HK-2 (cell line): ENCODE data around the gene SCYGR2.

Experiments used
- DNase-seq: peaks from one replicate; pipeline ENCODE4 v3.0.0-alpha.2; 2018; ENCODE audit not compliant: unreplicated experiment

SCYGR2 gene

DNA sequence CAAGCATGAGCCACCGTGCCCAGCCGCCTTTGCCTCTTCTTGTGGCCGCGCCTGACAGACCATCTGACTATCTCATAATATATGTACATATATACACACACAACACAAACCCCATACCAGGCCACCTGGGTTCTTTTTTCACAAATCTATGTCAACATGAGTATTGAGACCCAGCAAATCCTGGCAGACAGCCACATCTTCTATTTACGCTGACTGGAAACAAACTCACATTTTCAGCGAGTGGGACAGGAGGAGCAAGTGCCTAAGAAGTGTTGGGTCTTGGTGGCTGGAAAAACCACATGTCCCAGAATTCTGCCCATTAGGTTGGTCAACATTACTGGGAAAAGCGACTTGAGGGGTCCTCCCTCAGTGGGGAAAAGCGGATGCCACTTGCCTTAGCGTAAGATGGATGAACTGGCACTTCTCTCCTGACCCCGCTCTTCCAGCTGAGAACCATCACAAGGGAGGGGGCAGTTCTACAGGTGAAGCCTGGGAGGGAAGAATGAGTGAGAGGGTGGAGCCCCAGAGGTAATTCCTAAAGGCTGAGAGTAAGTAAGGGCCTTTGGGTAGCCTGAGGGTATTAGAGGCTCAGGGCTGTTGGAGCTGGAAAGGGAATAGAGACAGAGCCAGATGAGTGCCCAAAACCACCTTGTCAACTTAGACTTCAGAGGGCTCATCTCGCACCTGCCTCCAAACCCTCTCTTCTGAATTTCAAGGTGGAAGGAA lies 14.0 kb downstream of the SCYGR2 start:
- DNase-seq = no peak

DNA sequence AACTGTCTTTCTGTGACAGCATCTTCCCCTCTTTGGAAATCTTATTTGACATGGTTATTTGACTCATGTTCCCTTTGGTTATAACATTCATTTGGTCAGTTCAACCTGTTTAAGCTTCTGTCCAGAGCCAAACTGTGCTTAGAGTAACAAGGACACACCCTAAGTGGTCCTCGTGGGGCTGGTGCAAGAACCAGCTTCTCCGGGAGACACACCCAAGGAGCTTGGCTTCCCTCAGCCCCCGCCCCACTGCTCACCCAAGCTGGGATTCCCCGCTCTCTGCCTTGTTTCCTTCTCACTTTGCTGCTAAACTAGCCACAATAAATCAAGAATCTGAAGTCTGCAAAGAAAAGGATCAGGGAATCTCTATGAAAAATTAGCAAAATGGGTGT lies 14.6 kb downstream of the SCYGR2 start:
- DNase-seq = no peak

DNA sequence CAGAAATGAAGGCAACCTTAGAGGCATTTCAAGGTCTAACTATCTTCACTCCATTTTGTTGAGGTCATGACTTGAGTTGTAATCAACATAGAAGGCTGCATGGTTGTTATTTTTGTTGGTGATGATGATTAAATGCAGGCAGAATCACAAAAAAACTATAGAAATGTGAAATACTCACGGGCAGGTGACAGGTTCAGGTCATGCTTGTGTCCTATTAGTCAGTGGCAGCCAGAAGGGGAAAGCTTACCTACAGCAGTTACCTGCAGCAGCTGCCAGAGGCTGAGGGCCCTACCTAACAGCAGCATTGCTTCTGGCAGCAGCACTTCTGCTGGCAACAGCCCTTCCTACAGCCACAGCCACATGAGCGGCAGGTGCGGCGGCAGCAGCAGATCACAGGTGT lies 15.6 kb downstream of the SCYGR2 start:
- DNase-seq = no peak

DNA sequence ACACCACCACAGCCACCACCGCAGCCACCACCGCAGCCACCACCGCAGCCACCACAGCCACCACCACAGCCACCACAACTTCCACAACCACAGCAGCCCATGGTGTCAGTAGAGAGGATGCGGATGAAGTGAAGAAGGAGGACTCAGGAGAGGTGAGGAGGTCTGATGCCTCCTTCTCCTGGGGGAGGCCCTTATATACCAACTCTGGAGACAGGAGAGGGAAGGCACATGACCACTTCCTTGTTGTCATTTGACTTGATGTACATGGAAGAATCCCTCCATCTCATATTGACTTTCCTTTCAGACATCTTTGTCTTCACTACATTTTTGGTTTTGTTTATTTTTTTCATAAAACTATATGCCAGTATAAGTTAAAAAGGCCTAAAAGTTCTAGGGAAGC lies 16.0 kb downstream of the SCYGR2 start, which contains the start of gene SCYGR3:
Gene SCYGR3 (minus strand): TSS at position 101 of the 400 bp plus-strand sequence. CDS start 0 bp downstream, at position 101.
- DNase-seq = no peak

DNA sequence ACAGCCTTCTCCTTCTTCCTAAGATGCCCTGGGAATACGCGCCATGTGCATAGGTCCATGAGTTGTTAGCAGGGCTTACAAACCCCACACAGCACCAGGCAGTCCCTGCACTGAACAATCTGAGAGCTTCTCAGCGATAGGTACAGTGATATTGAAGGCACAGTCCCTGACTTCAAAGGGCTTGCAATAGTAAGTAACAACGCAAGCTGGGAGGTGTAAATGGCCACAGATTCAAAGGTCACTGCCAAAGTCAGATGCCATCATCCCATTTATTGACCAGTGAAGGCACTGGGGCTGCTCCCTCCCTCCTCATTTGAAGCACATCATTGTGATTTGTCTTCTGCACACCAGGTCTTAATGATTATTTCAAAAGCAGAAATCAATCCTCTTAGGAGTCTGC lies 16.5 kb downstream of the SCYGR2 start:
- no peak for DNase-seq

DNA sequence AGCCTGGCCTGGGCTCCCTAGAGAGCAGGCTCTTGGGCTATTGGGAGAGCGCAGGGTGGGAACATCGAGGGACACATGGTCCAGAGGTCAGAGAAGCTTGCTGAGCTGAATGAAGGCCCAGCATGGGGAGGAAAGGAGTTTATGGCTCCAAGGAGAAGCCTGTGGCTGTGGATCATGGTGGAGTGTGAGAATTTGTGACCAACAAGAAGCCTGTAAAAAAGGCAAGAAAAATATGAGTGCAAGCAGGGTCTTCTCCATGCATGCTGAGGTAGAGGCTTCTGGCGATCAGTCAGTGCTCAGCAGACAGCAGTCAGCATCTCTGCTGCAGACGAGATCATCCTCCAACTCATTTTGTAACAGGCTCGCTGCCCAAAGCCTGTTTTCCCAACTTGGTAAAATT lies 17.2 kb downstream of the SCYGR2 start:
- no peak for DNase-seq

DNA sequence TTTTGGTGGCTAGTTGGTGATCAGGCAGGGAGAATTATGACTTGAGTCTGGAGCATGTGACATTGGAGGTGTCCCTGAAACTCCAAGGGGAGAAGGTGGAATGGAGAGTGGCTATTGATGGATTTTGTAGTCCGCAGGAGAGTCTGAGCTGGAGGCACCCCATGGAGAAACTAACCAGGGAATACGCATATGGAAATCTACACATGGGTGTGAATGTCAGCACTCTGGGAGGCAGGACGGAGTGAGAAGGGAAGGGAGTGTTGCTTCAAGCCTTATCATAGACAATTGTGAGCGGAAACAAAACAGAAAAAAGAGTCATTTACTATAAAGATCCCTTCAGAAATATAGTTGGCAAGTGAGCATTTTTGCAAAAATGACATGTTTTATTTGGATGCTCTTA lies 17.9 kb downstream of the SCYGR2 start:
- no peak for DNase-seq

DNA sequence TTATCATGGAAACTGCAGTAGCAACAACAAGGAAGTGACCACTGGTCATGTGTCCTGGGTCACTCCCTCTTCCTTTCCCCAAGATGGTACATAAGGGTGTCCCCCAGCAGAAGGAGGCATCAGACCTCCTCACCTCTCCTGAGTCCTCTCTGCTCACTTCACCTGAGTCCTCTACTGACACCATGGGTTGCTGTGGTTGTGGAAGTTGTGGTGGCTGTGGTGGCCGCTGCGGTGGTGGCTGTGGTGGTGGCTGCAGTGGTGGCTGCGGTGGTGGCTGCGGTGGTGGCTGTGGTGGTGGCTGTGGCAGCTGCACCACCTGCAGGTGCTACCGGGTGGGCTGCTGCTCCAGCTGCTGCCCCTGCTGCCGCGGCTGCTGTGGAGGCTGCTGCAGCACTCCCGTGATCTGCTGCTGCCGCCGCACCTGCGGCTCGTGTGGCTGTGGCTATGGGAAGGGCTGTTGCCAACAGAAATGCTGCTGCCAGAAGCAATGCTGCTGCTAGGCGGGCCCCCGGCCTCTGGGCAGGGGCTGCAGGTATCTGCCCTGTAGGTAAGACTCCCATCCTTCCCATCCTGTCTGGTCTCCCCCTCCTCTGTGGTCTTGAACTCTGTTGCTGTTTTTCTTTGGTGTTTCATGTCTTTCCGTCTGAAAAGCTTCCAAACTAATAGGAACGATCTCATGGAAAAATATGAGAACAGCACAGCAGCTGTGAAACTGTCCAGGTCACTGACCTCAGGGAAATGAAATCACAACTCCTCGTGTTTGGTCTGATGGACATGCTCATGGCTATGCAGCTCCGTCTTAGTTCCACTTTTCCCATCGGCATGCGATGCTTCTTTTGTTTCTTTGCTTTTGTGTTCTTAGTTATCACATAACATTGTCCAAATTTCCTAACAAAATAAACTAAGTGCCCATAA lies 18.9 kb downstream of the SCYGR2 start, which contains the start of gene SCYGR4:
Gene SCYGR4 (plus strand): TSS at position 183 of the 915 bp plus-strand sequence. CDS start 0 bp downstream, at position 183.
- no peak for DNase-seq

DNA sequence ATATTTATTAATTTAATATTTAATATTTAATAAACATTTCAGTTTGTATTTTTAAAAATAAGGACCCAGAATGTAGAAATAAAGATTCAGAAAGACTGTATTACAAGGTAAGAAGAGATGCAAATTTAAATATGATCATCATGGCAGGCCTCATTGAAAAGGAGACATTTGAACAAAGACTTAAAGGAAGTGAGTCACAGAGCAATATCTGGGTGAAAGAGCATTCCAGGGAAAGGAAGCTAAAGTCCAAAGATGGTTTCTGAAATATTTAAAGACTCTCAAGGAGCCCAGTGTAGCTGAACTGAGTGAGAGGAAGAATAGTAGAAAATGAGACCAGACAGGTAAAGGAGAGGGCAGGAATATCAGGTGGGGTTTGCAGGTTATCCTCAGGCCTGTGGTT lies 24.5 kb downstream of the SCYGR2 start:
- no peak for DNase-seq

DNA sequence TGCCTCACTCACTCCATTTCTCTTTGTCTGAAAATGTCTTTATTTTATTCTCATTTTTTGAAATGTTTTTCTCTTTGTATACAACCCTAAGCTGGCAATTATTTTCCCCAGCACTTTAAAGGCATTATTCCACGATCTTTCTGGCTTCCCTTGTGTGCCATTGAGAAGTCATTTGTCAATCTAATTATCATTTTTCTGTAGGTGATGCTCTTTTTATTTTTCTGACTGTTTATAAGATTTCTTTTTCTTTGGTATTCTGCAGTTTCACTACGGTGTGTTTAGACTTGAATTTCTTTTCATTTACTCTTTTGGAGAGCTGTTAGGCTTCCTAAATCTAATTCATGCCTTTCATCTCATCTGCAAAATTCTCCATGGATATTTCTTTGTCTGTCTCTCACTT lies 26.7 kb downstream of the SCYGR2 start:
- DNase-seq = no peak

DNA sequence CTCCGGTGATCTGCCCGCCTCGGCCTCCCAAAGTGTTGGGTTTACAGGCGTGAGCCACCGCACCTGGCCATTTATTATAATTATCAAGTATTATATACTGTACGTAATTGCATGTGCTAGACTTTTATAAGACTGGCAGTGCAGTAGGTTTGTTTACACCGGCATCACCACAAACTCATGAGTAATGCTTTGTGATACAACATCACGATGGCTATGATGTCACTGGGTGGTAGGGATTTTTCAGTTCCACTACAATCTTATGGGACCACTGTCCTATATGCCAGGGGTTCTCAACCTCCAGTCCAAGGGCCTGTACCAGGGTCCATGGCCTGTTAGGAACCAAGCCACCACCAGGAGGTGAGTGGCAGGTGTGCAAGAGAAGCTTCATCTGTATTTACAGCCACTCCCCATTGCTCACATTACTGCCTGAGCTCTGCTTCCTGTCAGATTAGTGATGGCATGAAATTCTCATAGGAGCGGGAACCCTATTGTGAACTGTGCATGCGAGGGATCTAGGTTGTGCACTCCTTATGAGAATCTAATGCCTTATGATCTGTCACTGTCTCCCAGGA lies 28.0 kb downstream of the SCYGR2 start:
- no peak for DNase-seq

DNA sequence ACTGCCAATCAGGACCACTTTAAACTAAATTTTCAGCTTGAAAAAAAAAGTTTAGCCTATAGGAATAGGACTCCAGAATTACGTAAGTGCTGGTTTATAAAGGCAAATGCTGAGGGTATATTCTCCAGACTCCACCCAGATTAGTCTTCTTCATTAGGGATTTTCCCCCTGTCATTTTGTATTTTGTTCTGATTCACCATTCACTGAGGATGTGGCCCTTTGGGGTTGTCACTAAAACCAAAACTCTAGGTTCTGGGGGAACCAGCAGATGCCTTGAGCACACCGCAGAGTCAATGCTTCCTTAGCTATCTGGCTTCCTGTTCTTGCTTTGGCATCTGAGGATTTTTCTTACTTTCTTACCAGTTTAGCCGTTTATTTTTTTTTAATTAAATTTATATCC lies 29.1 kb downstream of the SCYGR2 start:
- DNase-seq = no peak

DNA sequence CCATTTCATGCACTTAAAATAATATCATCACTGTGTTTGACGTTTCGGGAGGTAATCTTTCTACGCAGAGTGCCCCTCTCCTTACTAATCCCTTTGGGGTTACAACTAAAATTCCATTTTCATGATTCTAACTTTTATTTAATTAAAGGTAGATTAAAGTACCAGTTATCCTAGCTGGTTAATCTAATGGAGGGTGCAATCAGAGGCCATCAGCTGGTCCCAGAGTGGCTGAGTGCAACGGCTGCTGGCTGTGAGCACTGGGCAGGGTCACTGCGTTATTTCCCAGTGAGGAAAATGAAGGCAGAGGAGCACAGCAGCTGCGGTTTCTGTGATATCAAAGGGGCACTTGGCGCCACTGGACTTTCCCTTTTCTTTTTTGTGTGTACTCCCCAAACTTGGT lies 30.7 kb downstream of the SCYGR2 start:
- no peak for DNase-seq

DNA sequence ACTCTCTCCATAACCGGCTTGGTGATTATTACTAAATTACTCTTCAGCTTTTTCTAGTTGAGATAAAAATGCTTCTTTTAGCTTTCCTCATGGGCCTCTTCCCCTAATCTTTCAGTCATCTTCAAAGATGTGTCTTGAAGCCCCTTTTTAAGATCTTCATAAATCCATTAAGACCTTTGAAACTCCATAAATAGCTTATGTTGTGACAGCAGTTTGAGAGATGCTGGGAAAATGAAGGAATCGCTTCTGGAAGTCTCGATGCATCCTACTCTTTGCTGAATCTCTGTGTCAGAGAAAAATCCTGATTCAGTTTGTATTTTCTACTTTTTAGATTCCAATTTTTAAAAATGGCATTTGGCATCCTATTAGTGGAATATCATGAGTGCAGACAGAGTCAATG lies 31.6 kb downstream of the SCYGR2 start:
- DNase-seq = no peak

DNA sequence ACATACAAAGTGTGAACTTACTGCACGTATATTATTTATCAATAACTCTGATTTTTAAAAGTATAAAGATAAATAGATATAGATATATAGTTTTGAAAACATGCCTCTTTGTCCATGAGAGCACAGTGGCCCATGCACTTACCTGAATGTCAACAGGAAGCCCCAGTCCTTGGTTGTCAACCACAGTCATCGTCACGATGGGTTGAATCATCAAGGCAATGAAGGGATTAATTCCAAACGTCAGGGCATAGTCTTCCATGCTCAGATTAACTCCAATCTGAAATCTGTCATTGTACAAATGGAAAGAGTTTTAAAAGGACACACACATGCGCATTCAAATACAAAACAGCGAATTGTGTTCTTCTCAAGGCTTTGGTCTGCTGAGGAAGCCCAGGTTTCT lies 34.1 kb downstream of the SCYGR2 start:
- no peak for DNase-seq

DNA sequence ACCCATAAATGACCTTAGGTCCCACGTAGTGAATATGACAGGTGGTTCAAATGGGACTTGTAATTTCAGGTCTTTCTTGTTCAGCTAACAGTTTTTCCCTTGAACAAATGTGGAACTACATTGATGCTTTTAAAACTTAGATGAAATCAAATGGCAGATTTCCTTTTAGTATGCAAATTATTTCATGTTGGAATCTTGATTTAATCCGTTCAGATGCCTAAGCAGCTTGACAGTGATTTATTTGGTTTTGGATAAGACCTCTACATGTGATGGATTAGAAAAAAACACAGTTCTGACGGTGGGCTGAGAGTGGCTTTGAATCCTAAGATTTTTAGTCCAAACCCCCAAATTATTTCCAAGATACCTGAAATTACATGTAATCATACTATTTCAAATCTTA lies 35.5 kb downstream of the SCYGR2 start:
- DNase-seq = no peak

DNA sequence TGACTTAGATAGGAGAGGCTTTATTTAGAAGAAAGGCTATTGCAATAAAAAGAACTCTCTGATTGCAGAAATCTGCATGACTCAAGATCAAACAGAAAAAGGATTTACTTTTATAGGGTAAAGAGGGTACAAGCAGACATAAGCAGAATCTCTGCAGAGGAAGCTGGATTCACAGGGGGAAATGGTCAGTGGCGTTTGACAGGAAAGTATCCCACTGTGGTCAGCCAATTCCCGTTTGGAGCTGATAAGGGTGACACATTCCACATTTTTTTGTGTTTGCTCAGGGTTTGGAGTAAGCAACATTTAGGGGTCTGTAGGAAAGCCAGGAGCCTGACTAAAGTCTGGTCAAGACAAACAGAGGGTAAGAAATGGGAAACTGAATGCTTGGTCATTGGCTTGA lies 44.0 kb downstream of the SCYGR2 start:
- DNase-seq = no peak

DNA sequence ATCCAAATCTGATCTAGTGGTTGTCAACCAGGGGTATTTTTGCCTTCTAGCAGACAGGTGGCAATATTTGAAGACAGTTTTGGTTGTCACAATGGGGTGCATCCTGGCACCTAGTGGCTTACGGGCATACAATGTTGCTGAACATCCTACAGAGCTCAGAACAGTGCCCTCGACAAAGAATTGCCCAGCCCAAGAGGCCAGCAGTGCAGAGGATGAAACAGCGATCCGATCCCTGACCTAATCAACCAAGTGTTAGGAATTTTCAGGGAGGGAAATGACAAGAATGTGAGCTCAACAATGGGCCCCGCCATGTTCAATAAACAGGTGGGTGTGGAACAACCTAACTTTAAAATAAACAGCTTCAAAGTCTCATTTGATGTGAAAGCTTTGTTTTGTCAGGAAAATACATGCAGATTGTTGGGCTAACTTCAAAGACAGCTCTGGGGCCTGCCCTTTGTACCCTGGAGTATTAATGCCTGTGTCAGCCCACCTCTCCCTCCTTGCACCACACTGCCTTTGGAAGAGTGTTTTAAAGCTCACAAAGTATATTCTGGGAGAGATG lies 45.4 kb downstream of the SCYGR2 start:
- DNase-seq = no peak
